Measurements from ENCODE around the gene HAPLN3. TPM values are rescaled to one million over a fixed set of nuclear protein-coding genes. Genes with fewer than 3 reads are reported as not detected.

HAPLN3 gene
- polyA plus RNA-seq, 1 donor (not counting 4 experiments of a cell fraction or from before 2014, with no cell fraction given), result 1.4 TPM

DNA sequence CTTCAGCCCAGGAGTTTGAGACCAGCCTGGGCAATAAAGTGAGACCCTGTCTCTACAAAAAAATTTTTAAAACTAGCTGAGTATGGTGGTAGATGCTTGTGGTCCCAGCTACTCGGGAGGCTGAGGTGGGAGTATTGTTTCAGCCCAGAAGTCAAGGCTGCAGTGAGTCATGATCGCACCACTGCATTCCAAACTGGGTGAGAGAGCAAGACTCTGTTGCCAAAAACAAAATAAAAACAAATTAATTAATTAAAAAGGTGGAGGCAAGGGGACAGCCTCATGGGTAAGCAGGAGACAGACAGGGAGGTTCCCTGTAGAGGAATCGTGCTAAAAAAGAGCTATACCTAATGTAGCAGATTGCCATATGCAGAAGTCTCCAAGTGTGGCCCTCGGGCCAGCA is 12.6 kb downstream of the HAPLN3 start:
- Histone ChIP-seq H3K9me3 (ENCODE audit: control insufficient read depth, low read depth, low read length) (no peaks in the 10 kb centered on the region), H3K27me3 (ENCODE audit: control insufficient read depth, extremely low read depth, insufficient read depth, low read length) (no peaks in the 10 kb centered on the region), H3K4me1 (ENCODE audit: control insufficient read depth, extremely low read depth, insufficient read depth, low read length) (peaks cover 4% of the 10 kb centered on the region), H3K9ac (ENCODE audit: control insufficient read depth, extremely low read depth, insufficient read depth, low read length) (no peak overlapping the region), H4K20me1 (ENCODE audit: control insufficient read depth, extremely low read depth, insufficient read depth, low read length) (no peaks in the 10 kb centered on the region), H2AFZ (ENCODE audit: control insufficient read depth, low read length) (no peak overlapping the region), H3K79me2 (ENCODE audit: control insufficient read depth, insufficient read depth, low read length) (no peaks in the 10 kb centered on the region), H3K4me3 (ENCODE audit: control insufficient read depth in 2 of 3, extremely low read depth in 1 of 3, insufficient read depth in 2 of 3, low read depth in 1 of 3, low read length in 3 of 3) (no peak overlapping the region), H3K36me3 (ENCODE audit: control insufficient read depth in 2 of 2, extremely low read depth in 1 of 2, insufficient read depth in 2 of 2, low read length in 2 of 2) (no peaks in the 10 kb centered on the region), H3K4me2 (ENCODE audit: control insufficient read depth, extremely low read depth, insufficient read depth, low read depth, low read length) (no peak overlapping the region), H3K9me1 (ENCODE audit: control insufficient read depth, extremely low read depth, insufficient read depth, low read length) (no peaks in the 10 kb centered on the region), H3K27ac (ENCODE audit: control insufficient read depth, insufficient read depth, low read length) (no peak overlapping the region)
- FAIRE-seq (no peak), DNase-seq (ENCODE audit: low read depth, low spot score) (no peak)
- dilution Hi-C loops (cut with MboI; ENCODE audit: extremely low pct_ligation_motif_present, low sequenced_read_pairs), result no loop called here
- TF ChIP-seq CTCF (optimal IDR thresholded peaks at IDR 0.05 in 1 of 3, IDR thresholded peaks at IDR 0.05 in 1 of 3, conservative IDR thresholded peaks at IDR 0.05 in 1 of 3; ENCODE audit: extremely low read depth in 1 of 3, insufficient read depth in 2 of 3, low read length in 3 of 3) (no peak), EZH2 (IDR thresholded peaks at IDR 0.05; ENCODE audit: low read length) (no peak)

DNA sequence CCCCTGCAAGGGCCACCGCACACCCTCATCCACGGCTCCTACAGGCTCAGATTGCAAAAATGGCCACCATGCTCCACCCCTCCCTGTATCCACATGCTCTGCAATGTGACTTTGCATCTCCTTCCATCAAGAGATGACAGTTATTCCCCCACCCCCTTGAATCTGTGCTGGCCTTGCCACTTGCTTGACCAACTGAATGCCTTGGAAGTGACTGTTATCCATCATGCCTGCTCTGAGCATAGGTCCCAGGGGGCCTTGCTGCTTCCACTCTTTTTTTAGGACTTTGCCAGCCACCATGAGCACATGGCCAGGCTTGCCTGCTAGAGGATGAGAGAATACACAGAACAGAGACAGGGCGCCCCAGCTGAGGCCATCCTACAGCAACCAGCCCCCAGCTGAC is 13.6 kb downstream of the HAPLN3 start:
- H3K9ac ChIP-seq (ENCODE audit: control insufficient read depth, extremely low read depth, insufficient read depth, low read length), result no peak overlapping the region
- no peak for DNase-seq (ENCODE audit: low read depth, low spot score)
- no peak overlapping the region for H3K4me3 ChIP-seq (ENCODE audit: control insufficient read depth in 2 of 3, extremely low read depth in 1 of 3, insufficient read depth in 2 of 3, low read depth in 1 of 3, low read length in 3 of 3)
- no peaks in the 10 kb centered on the region for H3K9me1 ChIP-seq (ENCODE audit: control insufficient read depth, extremely low read depth, insufficient read depth, low read length)
- H2AFZ ChIP-seq (ENCODE audit: control insufficient read depth, low read length), result no peak overlapping the region
- H3K4me1 ChIP-seq (ENCODE audit: control insufficient read depth, extremely low read depth, insufficient read depth, low read length), result peaks cover 4% of the 10 kb centered on the region
- no peaks in the 10 kb centered on the region for H4K20me1 ChIP-seq (ENCODE audit: control insufficient read depth, extremely low read depth, insufficient read depth, low read length)
- H3K79me2 ChIP-seq (ENCODE audit: control insufficient read depth, insufficient read depth, low read length), result no peaks in the 10 kb centered on the region
- no peak for FAIRE-seq
- no peaks in the 10 kb centered on the region for H3K27me3 ChIP-seq (ENCODE audit: control insufficient read depth, extremely low read depth, insufficient read depth, low read length)
- no peaks in the 10 kb centered on the region for H3K9me3 ChIP-seq (ENCODE audit: control insufficient read depth, low read depth, low read length)
- TF ChIP-seq CTCF (optimal IDR thresholded peaks at IDR 0.05 in 1 of 3, IDR thresholded peaks at IDR 0.05 in 1 of 3, conservative IDR thresholded peaks at IDR 0.05 in 1 of 3; ENCODE audit: extremely low read depth in 1 of 3, insufficient read depth in 2 of 3, low read length in 3 of 3) (no peak), EZH2 (IDR thresholded peaks at IDR 0.05; ENCODE audit: low read length) (no peak)
- dilution Hi-C loops (cut with MboI; ENCODE audit: extremely low pct_ligation_motif_present, low sequenced_read_pairs), result no loop called here
- no peaks in the 10 kb centered on the region for H3K36me3 ChIP-seq (ENCODE audit: control insufficient read depth in 2 of 2, extremely low read depth in 1 of 2, insufficient read depth in 2 of 2, low read length in 2 of 2)
- no peak overlapping the region for H3K4me2 ChIP-seq (ENCODE audit: control insufficient read depth, extremely low read depth, insufficient read depth, low read depth, low read length)
- no peak overlapping the region for H3K27ac ChIP-seq (ENCODE audit: control insufficient read depth, insufficient read depth, low read length)
